IMR-90 (cell line): ENCODE results near the gene SIGLECL1. TPM values are rescaled to one million over a fixed set of nuclear protein-coding genes. Genes with fewer than 3 reads are reported as not detected.
"Not testable (repeated sequence)": the region's sequence is repeated elsewhere in the genome, so short reads cannot be mapped to it uniquely, and the experiment has no call there.

Experiments used
- ATAC-seq: fragments of 200-7000 bp; cut with Tn5 transposase; 2 replicates; pipeline ENCODE4 v1.9.1; 2020; ENCODE audit warnings: low read depth, mild to moderate bottlenecking, moderate library complexity
- BruUV-seq: library from RNA; stranded (reverse); fragments of 400-500 nt; replicated peaks from 2 replicates; lab custom pipeline; 2021; lab: Mats Ljungman, UMichigan
- CTCF ChIA-PET: fragments of 300-600 bp; formaldehyde crosslinking; extraction: SDS; loops from one replicate; lab custom pipeline; 2021; ENCODE audit warnings: antibody characterized with exemption; lab: Yijun Ruan, JAX
- POLR2A ChIA-PET: fragments of 300-600 bp; sonication (Branson Sonifier 250); formaldehyde crosslinking; loops from one replicate; lab custom pipeline; 2022; ENCODE audit warnings: antibody characterized with exemption; ENCODE audit not compliant: unreplicated experiment; lab: Charles Lee
- DNase-seq: peaks from one replicate; pipeline ENCODE4 v3.0.0; 2013
- H2AFZ ChIP-seq: replicated peaks from 2 replicates; pipeline ENCODE3; 2013; ENCODE audit warnings: low read length, mild to moderate bottlenecking; ENCODE audit not compliant: poor library complexity
- H2AK5ac ChIP-seq: 2 replicates; pipeline ENCODE4 v1.6.1; 2013; ENCODE audit warnings: low read depth, low read length, inconsistent platforms
- H2AK9ac ChIP-seq: replicated peaks from 2 replicates; pipeline ENCODE3; 2013; ENCODE audit warnings: mild to moderate bottlenecking, low read depth, low read length, moderate library complexity; ENCODE audit not compliant: poor library complexity
- H2BK120ac ChIP-seq: 2 replicates; pipeline ENCODE4 v1.6.1; 2013; ENCODE audit warnings: low read depth, low read length, inconsistent platforms
- H2BK15ac ChIP-seq: 3 replicates; pipeline ENCODE4 v1.6.1; 2013; ENCODE audit warnings: low read depth, low read length, inconsistent platforms
- H2BK20ac ChIP-seq: 2 replicates; pipeline ENCODE4 v1.6.1; 2013; ENCODE audit warnings: low read depth, mild to moderate bottlenecking, inconsistent platforms, low read length, moderate library complexity
- H2BK5ac ChIP-seq: 2 replicates; pipeline ENCODE4 v1.6.1; 2013; ENCODE audit warnings: mild to moderate bottlenecking, low read depth, low read length, inconsistent platforms; ENCODE audit not compliant: poor library complexity, severe bottlenecking
- H3K14ac ChIP-seq: replicated peaks from 2 replicates; pipeline ENCODE4 v1.6.1; 2013; ENCODE audit warnings: low read depth, low read length, inconsistent platforms
- H3K18ac ChIP-seq: 2 replicates; pipeline ENCODE4 v1.6.1; 2013; ENCODE audit warnings: low read depth, low read length, control low read depth
- H3K23ac ChIP-seq: 2 replicates; pipeline ENCODE4 v1.6.1; 2013; ENCODE audit warnings: low read depth, low read length, inconsistent platforms
- H3K27ac ChIP-seq: 2 replicates; pipeline ENCODE4 v1.5.1; 2013; ENCODE audit warnings: mild to moderate bottlenecking, control low read depth, low read length; ENCODE audit not compliant: insufficient read depth
- H3K27me3 ChIP-seq: 2 replicates; pipeline ENCODE4 v1.6.1; 2013; ENCODE audit warnings: low read length; ENCODE audit not compliant: control insufficient read depth, insufficient read depth
- H3K36me3 ChIP-seq: 2 replicates; pipeline ENCODE4 v1.6.1; 2013; ENCODE audit warnings: low read length, mixed read lengths; ENCODE audit not compliant: control insufficient read depth, insufficient read depth
- H3K4ac ChIP-seq: 2 replicates; pipeline ENCODE4 v1.6.1; 2013; ENCODE audit warnings: low read depth, low read length, inconsistent platforms
- H3K4me1 ChIP-seq: 2 replicates; pipeline ENCODE4 v1.6.1; 2013; ENCODE audit warnings: low read length, mixed read lengths; ENCODE audit not compliant: control insufficient read depth, insufficient read depth
- H3K4me2 ChIP-seq: 2 replicates; pipeline ENCODE4 v1.6.1; 2013; ENCODE audit warnings: low read depth, mild to moderate bottlenecking, control low read depth, low read length, moderate library complexity
- H3K4me3 ChIP-seq: 2 replicates; pipeline ENCODE4 v1.5.1; 2013; ENCODE audit warnings: low read depth, mild to moderate bottlenecking, control low read depth, low read length, moderate library complexity; ENCODE audit not compliant: insufficient read depth
- H3K56ac ChIP-seq: 2 replicates; pipeline ENCODE4 v1.6.1; 2013; ENCODE audit warnings: low read length, inconsistent platforms; ENCODE audit not compliant: insufficient read depth; ENCODE audit errors: extremely low read depth
- H3K79me1 ChIP-seq, 2 experiments: 2 replicates each; pipeline ENCODE4 v1.6.1; 2013; ENCODE audit warnings: low read length in 2 of 2, inconsistent platforms in 1 of 2, low read depth in 1 of 2
- H3K9ac ChIP-seq: 2 replicates; pipeline ENCODE4 v1.6.1; 2013; ENCODE audit warnings: low read depth, low read length, control low read depth
- H3K9me1 ChIP-seq: 2 replicates; pipeline ENCODE4 v1.6.1; 2013; ENCODE audit warnings: low read length, inconsistent platforms; ENCODE audit not compliant: insufficient read depth
- H3K9me3 ChIP-seq: 2 replicates; pipeline ENCODE4 v1.6.1; 2013; ENCODE audit warnings: low read length; ENCODE audit not compliant: control insufficient read depth, insufficient read depth
- H4K20me1 ChIP-seq: 2 replicates; pipeline ENCODE4 v1.6.1; 2013; ENCODE audit warnings: low read length, inconsistent platforms; ENCODE audit not compliant: insufficient read depth
- H4K5ac ChIP-seq: 2 replicates; pipeline ENCODE4 v1.6.1; 2013; ENCODE audit warnings: mild to moderate bottlenecking, low read depth, low read length, control low read depth
- H4K8ac ChIP-seq, 2 experiments: 2 replicates each; pipeline ENCODE4 v1.6.1; 2013; ENCODE audit warnings: low read depth in 2 of 2, low read length in 2 of 2, control low read depth in 1 of 2, inconsistent platforms in 1 of 2
- H4K91ac ChIP-seq: 2 replicates; pipeline ENCODE4 v1.6.1; 2013; ENCODE audit warnings: low read depth, low read length, inconsistent platforms; ENCODE audit not compliant: insufficient read depth
- WGBS, 2 experiments: methylation state at CpG; one replicate each; pipeline versions ENCODE4 v1.1.5 to v1.1.7; 2013; ENCODE audit warnings: missing lambda C conversion rate in 2 of 2; ENCODE audit not compliant: insufficient read length in 1 of 2; ENCODE audit errors: extremely low coverage in 2 of 2; 5-methylcytosine and 5-hydroxymethylcytosine counted together
- dilution Hi-C: fragments of 300-500 bp; cut with HindIII; formaldehyde crosslinking; loops from one replicate; pipeline ENCODE4 v1.14.3; 2018; ENCODE audit warnings: low sequenced_read_pairs; ENCODE audit not compliant: unreplicated experiment
- in situ Hi-C: fragments of 300-500 bp; cut with MboI; formaldehyde crosslinking; loops from 3 replicates; pipeline ENCODE4 v1.14.3; 2019; ENCODE audit warnings: low sequenced_read_pairs, inconsistent platforms, mixed read lengths
- intact Hi-C: fragments of 100-400 bp; cut with micrococcal nuclease; formaldehyde crosslinking; loops from 2 replicates; pipeline ENCODE4 v1.10.0; 2022
- polyA plus RNA-seq, 3 experiments: library from polyadenylated mRNA; depleted of rRNA; stranded (reverse); fragments of >200 nt; gene quantifications; 2 replicates each; pipeline ENCODE4 v1.2.3, GENCODE V29; 2012; ENCODE audit warnings: low replicate concordance in 1 of 3
- total RNA-seq: library from RNA; depleted of rRNA; stranded (reverse); fragments of >200 nt; gene quantifications from 2 replicates; pipeline ENCODE4 v1.2.3, GENCODE V29; 2012

Gene SIGLECL1
- total and polyA plus RNA-seq, 2 of the 4 experiments (the other 2 are of a cell fraction), result not detected

DNA sequence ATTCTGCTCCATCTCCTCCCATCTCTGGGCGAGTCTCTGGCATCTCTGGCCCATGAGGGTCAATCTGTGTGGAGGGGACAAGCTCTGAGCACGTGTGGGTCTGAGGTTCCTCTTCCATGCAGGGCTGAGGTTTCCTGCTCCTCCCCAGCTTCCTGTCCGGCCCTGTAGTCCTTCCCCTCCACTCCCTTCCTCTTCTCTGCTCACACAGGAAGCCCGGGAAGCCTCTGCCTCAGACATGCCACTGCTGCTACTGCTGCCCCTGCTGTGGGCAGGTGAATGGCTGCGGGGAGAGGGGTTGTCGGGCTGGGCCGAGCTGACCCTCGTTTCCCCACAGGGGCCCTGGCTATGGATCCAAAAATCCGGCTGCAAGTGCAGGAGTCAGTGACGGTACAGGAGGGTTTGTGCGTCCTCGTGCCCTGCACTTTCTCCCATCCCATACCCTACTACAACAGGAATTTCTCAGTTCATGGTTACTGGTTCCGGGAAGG, 40.0 kb upstream of the SIGLECL1 start:
- H2BK5ac ChIP-seq, H3K27me3 ChIP-seq, dilution Hi-C loops, intact Hi-C loops, H3K56ac ChIP-seq, H3K4me1 ChIP-seq, H2AK5ac ChIP-seq, H3K4ac ChIP-seq, H4K5ac ChIP-seq, H4K8ac ChIP-seq, H4K20me1 ChIP-seq, H3K23ac ChIP-seq, H3K4me3 ChIP-seq, in situ Hi-C loops, DNase-seq, POLR2A ChIA-PET, H3K14ac ChIP-seq, H2BK120ac ChIP-seq, H3K27ac ChIP-seq, H2AK9ac ChIP-seq, BruUV-seq, H3K36me3 ChIP-seq, H3K79me1 ChIP-seq, H2BK20ac ChIP-seq, H3K18ac ChIP-seq, H4K91ac ChIP-seq, ATAC-seq, H3K9me1 ChIP-seq, H2AFZ ChIP-seq, H3K4me2 ChIP-seq, CTCF ChIA-PET, H2BK15ac ChIP-seq, H3K9ac ChIP-seq: not testable (repeated sequence)
- peaks cover 12% of the 10 kb centered on the region for H3K9me3 ChIP-seq
- WGBS, 2 experiments, result 40% methylated on average over 2 of the region's 13 CpGs; no CpG with 5 or more reads in 1 of the 2 experiments
